Fibroblast of peridontal ligament (primary cell): ENCODE data around the gene FOXO3.
"Not testable (repeated sequence)": the region's sequence is repeated elsewhere in the genome, so short reads cannot be mapped to it uniquely, and the experiment has no call there.

ENCODE experiments used
- DNase-seq: peaks from one replicate; pipeline ENCODE4 v3.0.0-alpha.2; 2010; ENCODE audit errors: extremely low read depth

Gene FOXO3

GRCh38 chr6:108555399-108556052 is 5.2 kb upstream of the FOXO3 start:
- DNase-seq: no peak

DNA sequence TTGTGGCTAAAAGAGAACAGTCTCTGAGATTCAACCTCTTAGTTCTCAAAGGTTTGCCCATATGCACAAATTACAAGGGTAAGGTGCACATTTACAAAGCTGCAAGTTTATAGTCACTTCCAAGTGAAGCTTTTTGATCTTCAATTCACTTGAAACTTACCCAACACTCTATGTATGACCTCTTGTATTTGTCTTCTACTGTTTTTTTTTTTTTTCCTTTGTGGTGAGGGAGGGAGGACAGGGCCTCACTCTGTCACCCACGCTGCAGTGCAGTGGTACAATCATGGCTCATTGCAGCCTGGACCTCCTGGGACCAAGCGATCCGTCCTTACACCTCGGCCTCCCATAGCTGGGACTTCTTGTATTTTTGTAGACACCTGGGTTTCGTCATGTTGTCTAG is 4.5 kb upstream of the FOXO3 start:
- no peak for DNase-seq

GRCh38 chr6:108556866-108557493 is 3.7 kb upstream of the FOXO3 start:
- DNase-seq: peak; percentile 93

- DNase-seq: peak; percentile 48
Observed at GRCh38 chr6:108557494-108558371, 3.0 kb upstream of the FOXO3 start.

DNA sequence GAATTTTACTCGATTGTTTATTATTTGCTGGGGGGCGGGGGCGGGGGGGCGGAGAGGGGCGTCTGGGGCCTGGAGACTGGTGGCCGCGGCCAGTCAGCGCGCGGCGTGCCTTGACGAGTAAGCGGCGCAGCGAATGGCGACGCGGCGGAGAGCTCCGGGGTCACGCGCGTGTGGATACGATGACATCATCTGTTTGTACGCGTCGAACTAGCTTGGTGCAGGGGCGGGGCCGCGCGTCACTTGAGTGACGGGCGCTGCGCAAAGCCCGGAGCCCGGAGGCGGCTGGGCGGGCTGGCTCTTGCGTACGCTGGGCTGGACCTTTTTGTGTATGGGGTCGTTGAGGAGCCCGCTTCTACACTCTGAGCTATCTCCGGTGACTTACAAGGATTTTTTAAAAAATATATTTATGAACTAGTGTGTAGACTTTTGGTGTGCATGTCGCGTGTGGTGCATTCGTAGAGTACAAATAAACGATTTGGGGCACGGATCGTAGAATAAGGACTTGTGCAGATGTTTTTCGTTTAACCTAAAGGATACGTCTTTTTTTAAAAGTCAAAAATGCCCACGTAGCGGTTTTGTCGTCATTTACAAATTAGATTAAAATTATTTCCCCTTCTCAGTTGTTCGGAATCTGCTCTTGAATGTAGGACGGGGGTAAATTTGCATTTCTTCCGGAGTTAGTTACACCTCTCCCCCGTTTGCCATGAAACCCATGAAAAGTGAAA is 2.2 kb upstream of the FOXO3 start:
- DNase-seq: peak; percentile 99

DNA sequence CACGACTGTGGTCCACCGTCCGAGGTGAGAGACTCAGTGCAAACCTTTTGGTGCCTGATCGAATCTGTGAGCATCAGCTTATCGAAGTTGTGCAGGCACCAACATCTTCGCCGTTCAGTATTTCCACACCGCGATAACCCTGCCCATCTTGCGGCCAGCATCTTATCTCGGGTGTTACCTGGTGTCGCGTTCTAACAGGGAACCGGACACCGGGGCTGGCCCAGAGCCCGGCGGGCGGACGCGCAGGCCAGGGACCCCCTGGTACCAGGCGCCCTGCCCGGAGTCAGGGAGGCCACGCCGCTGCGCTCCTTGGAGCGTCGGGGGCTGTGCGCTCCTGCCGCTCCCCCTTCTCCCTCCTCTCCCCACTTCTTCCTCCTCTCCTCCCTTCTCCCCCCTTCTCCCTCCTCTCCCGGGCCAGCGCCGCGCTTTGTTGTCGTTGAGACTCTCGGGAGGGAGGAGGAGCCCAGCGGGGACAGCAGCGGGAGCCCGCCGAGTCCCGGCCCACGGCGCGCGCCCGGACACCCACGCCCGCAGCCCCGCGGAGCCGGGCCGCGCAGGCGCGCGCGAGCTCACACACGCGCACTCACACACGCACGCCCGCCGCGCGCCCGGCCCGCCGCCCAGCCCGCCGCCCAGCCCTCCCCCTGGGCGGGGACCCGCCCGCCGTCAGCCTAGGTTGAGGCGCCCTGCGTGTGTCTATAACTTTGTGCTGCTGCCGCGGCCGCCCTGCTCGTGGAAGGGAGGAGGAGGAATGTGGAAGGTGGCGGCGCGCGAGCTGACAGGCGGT is 1.4 kb upstream of the FOXO3 start:
- DNase-seq: peak; percentile 77

DNA sequence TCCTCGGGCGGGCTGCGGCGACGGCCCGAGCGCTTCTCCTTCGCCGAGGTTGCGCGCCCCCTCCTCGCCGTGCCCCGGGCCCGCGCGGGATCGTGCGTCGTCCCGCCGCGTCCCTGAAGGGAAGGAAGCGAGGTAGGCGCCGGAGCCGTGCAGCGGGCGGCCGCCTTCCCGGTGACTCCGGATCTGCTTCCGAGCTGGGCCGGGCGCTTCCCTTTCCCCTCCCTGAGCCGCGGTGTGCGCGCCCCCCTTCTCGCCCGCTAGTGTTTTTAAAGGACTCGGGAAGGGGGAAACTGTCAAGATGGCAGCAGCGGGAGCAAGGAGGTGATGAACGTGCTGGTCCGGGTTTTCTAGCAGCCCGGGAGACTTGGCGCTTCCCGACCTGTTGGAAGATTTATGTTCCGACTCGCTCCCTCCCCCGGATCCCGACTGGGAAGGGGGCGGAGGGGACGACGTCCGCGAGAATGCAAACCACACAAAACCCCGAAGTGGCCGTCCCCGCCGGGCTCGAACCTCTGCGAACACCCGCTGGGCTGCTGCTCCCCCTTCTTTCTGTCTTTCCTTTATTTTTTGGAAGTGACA is 744 bp upstream of the FOXO3 start:
- DNase-seq: peak; percentile 67

GRCh38 chr6:108561309-108561647 is 561 bp downstream of the FOXO3 start:
- DNase-seq: not testable (repeated sequence)

GRCh38 chr6:108561742-108562502 is 1.2 kb downstream of the FOXO3 start:
- peak; percentile 29 for DNase-seq

GRCh38 chr6:108562503-108562993 is 1.8 kb downstream of the FOXO3 start:
- DNase-seq: peak; percentile 73

- DNase-seq: no peak
Observed at GRCh38 chr6:108563292-108563691, 2.6 kb downstream of the FOXO3 start.

- DNase-seq: peak; percentile 96
Observed at GRCh38 chr6:108564178-108564577, 3.5 kb downstream of the FOXO3 start.

- DNase-seq: no peak
Observed at GRCh38 chr6:108565091-108565766, 4.5 kb downstream of the FOXO3 start.

DNA sequence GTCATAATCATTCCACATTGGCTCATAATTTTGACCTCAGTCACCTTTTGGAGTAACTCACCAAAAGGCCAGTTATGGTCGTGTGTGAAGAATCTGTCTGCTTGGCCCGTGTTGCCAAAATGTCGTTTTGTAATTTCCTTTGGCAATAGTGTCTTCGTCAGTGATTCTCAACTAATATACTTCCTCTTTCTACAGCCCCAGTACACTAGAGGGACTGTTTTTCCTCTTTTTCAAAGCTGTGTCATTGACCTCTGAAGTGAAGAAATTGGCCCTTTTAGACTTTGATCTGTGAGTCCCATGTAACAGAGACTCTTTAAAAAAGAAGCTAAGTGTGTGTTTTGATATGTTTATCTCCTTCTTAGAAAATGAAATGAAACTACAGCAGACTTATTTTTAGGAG is 5.2 kb downstream of the FOXO3 start:
- peak; percentile 92 for DNase-seq

- no peak for DNase-seq
Observed at GRCh38 chr6:108566406-108566805, 5.7 kb downstream of the FOXO3 start.

GRCh38 chr6:108568101-108568500 is 7.4 kb downstream of the FOXO3 start:
- no peak for DNase-seq

- no peak for DNase-seq
Observed at GRCh38 chr6:108568551-108569305, 8.0 kb downstream of the FOXO3 start.

- peak; percentile 57 for DNase-seq
Observed at GRCh38 chr6:108570517-108570916, 9.8 kb downstream of the FOXO3 start.
